Keratinocyte (primary cell): ENCODE measurements around the gene ANAPC1. TPM values are rescaled to one million over a fixed set of nuclear protein-coding genes. Genes with fewer than 3 reads are reported as not detected.
"Not testable (repeated sequence)": the region's sequence is repeated elsewhere in the genome, so short reads cannot be mapped to it uniquely, and the experiment has no call there.

Experiments used
- DNase-seq: peaks from one replicate; pipeline ENCODE4 v3.0.0-alpha.2; 2011; ENCODE audit warnings: low read depth, missing footprints, low spot score
- FAIRE-seq: peaks from 2 replicates; lab custom pipeline; 2011; peaks lifted over from hg19 to GRCh38; lab: Jason Lieb, UNC
- H2AFZ ChIP-seq: 2 replicates; pipeline ENCODE4 v1.6.0; 2012; ENCODE audit warnings: low read length, control low read depth, inconsistent platforms; ENCODE audit not compliant: control insufficient read depth
- H3K27ac ChIP-seq: 2 replicates; pipeline ENCODE4 v1.5.1; 2011; ENCODE audit warnings: low read length; ENCODE audit not compliant: control insufficient read depth, insufficient read depth
- H3K27me3 ChIP-seq: 3 replicates; pipeline ENCODE4 v1.6.0; 2011; ENCODE audit warnings: low read length; ENCODE audit not compliant: control insufficient read depth, insufficient read depth; ENCODE audit errors: extremely low read depth
- H3K36me3 ChIP-seq, 2 experiments: 2 replicates in 1 of 2; 3 replicates in 1 of 2; pipeline ENCODE4 v1.5.1; 2011; ENCODE audit warnings: low read length in 2 of 2, mild to moderate bottlenecking in 1 of 2; ENCODE audit not compliant: control insufficient read depth in 2 of 2, insufficient read depth in 2 of 2; ENCODE audit errors: extremely low read depth in 1 of 2
- H3K4me1 ChIP-seq: 3 replicates; pipeline ENCODE4 v1.5.1; 2011; ENCODE audit warnings: low read length; ENCODE audit not compliant: control insufficient read depth, insufficient read depth; ENCODE audit errors: extremely low read depth
- H3K4me2 ChIP-seq: 3 replicates; pipeline ENCODE4 v1.6.0; 2011; ENCODE audit warnings: low read depth, low read length; ENCODE audit not compliant: control insufficient read depth, insufficient read depth; ENCODE audit errors: extremely low read depth
- H3K4me3 ChIP-seq, 3 experiments: fragments of 200-600 bp in 1 of 3; sonication (generic) in 1 of 3; 2 replicates in 2 of 3; 3 replicates in 1 of 3; pipeline ENCODE4 v1.5.1; 2011 to 2016; ENCODE audit warnings: low read length in 3 of 3, mild to moderate bottlenecking in 3 of 3, control low read depth in 2 of 3, inconsistent platforms in 1 of 3, low read depth in 1 of 3, mixed read lengths in 1 of 3, mixed run types in 1 of 3, moderate library complexity in 1 of 3; ENCODE audit not compliant: control insufficient read depth in 2 of 3, insufficient read depth in 2 of 3; ENCODE audit errors: extremely low read depth in 1 of 3
- H3K79me2 ChIP-seq: 2 replicates; pipeline ENCODE4 v1.6.0; 2012; ENCODE audit warnings: low read length; ENCODE audit not compliant: control insufficient read depth, insufficient read depth
- H3K9ac ChIP-seq: 3 replicates; pipeline ENCODE4 v1.6.0; 2011; ENCODE audit warnings: low read length; ENCODE audit not compliant: control insufficient read depth, insufficient read depth; ENCODE audit errors: extremely low read depth
- H3K9me1 ChIP-seq: 3 replicates; pipeline ENCODE4 v1.6.0; 2011; ENCODE audit warnings: low read length; ENCODE audit not compliant: control insufficient read depth, insufficient read depth; ENCODE audit errors: extremely low read depth
- H3K9me3 ChIP-seq: 2 replicates; pipeline ENCODE4 v1.5.1; 2012; ENCODE audit warnings: low read depth, low read length; ENCODE audit not compliant: control insufficient read depth
- H4K20me1 ChIP-seq: 3 replicates; pipeline ENCODE4 v1.6.0; 2011; ENCODE audit warnings: low read length; ENCODE audit not compliant: control insufficient read depth, insufficient read depth; ENCODE audit errors: extremely low read depth
- dilution Hi-C: fragments of 300-500 bp; cut with MboI; formaldehyde crosslinking; loops from one replicate; pipeline ENCODE4 v1.7.0; 2020; ENCODE audit warnings: low sequenced_read_pairs; ENCODE audit not compliant: extremely low pct_ligation_motif_present
- polyA plus RNA-seq, 5 experiments: library from polyadenylated mRNA; depleted of rRNA in 3 of 5; stranded (reverse) in 3 of 5; stranded (forward) in 1 of 5; unstranded in 1 of 5; fragments of >200 nt; gene quantifications; 1 replicate in 1 of 5; 2 replicates in 3 of 5; 3 replicates in 1 of 5; pipeline versions ENCODE4 v1.2.1 to v1.2.3, GENCODE V29; 2011 to 2012; ENCODE audit warnings: missing spikeins in 2 of 5, low read depth in 1 of 5, low replicate concordance in 1 of 5

Gene ANAPC1
- polyA plus RNA-seq, 1 donor (not counting 4 experiments of a cell fraction or from before 2014, with no cell fraction given): 36.5 TPM

GRCh38 chr2:111838992-111839391 is 45.0 kb downstream of the ANAPC1 start:
- dilution Hi-C loops, H3K36me3 ChIP-seq, FAIRE-seq: not testable (repeated sequence)

GRCh38 chr2:111834221-111834620 is 49.8 kb downstream of the ANAPC1 start:
- H3K79me2 ChIP-seq, H3K9ac ChIP-seq, H3K4me1 ChIP-seq, dilution Hi-C loops, FAIRE-seq, H3K27me3 ChIP-seq, H3K4me2 ChIP-seq, H3K36me3 ChIP-seq, H2AFZ ChIP-seq, H3K4me3 ChIP-seq, H3K27ac ChIP-seq, DNase-seq, H3K9me3 ChIP-seq, H4K20me1 ChIP-seq, H3K9me1 ChIP-seq: not testable (repeated sequence)

More at GRCh38 chr2:111838992-111839391, 45.0 kb downstream of the ANAPC1 start:
- H3K27me3 ChIP-seq, H2AFZ ChIP-seq, H4K20me1 ChIP-seq, DNase-seq, H3K9ac ChIP-seq, H3K4me1 ChIP-seq, H3K27ac ChIP-seq, H3K9me3 ChIP-seq, H3K9me1 ChIP-seq, H3K79me2 ChIP-seq, H3K4me3 ChIP-seq, H3K4me2 ChIP-seq: not testable (repeated sequence)

DNA sequence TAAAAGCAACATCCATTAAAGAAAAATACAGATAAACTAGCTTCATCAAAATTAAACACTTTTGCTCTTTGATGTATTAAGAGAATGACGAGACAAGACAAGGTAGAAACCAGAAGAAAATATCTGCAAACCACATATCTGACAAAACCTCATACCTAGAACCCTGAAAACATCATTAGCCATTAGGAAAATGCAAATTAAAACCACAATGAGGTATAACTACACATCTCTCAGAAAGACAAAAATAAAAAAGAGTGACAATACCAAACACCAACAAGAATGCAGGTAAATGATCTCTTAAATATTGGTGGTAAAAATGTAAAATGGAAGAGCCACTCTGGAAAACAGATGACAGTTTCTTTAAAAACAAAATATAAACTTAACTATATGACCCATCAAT is 53.5 kb downstream of the ANAPC1 start:
- H3K4me3 ChIP-seq, H3K27me3 ChIP-seq, FAIRE-seq, H3K9me1 ChIP-seq, H2AFZ ChIP-seq, dilution Hi-C loops, H3K4me2 ChIP-seq, H4K20me1 ChIP-seq, DNase-seq, H3K4me1 ChIP-seq, H3K27ac ChIP-seq, H3K36me3 ChIP-seq, H3K79me2 ChIP-seq, H3K9me3 ChIP-seq, H3K9ac ChIP-seq: not testable (repeated sequence)

- H3K9me3 ChIP-seq, H3K79me2 ChIP-seq, H3K27me3 ChIP-seq, H4K20me1 ChIP-seq, FAIRE-seq, H3K4me3 ChIP-seq, H2AFZ ChIP-seq, dilution Hi-C loops, H3K4me2 ChIP-seq, H3K9ac ChIP-seq, H3K36me3 ChIP-seq, H3K4me1 ChIP-seq, H3K9me1 ChIP-seq, DNase-seq, H3K27ac ChIP-seq: not testable (repeated sequence)
Observed at GRCh38 chr2:111828217-111828766, 55.7 kb downstream of the ANAPC1 start.
